CD4-positive, alpha-beta T cell treated with Interferon alpha-2 for 1 hour (primary cell): ENCODE data around the gene POU2F2.

Experiments used
- DNase-seq, 2 donors: peaks; one replicate each; pipeline ENCODE4 v3.0.0-alpha.2; 2020 to 2022

Gene POU2F2

DNA sequence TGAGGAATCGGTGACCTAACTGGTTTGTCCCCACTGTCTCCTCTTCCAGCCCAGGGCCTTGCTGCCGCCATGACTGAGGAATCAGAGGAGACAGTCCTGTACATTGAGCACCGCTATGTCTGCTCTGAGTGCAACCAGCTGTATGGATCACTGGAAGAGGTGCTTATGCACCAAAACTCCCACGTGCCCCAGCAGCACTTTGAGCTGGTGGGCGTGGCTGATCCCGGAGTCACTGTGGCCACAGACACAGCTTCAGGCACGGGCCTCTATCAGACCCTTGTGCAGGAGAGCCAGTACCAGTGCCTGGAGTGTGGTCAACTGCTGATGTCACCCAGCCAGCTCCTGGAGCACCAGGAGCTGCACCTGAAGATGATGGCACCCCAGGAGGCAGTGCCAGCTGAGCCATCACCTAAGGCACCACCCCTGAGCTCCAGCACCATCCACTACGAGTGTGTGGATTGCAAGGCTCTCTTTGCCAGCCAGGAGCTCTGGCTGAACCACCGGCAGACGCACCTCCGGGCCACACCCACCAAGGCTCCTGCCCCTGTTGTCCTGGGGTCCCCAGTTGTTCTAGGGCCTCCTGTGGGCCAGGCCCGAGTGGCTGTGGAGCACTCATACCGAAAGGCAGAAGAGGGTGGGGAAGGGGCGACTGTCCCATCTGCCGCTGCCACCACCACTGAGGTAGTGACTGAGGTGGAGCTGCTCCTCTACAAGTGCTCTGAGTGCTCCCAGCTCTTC lies 53.5 kb downstream of the POU2F2 start:
- no peak for DNase-seq

DNA sequence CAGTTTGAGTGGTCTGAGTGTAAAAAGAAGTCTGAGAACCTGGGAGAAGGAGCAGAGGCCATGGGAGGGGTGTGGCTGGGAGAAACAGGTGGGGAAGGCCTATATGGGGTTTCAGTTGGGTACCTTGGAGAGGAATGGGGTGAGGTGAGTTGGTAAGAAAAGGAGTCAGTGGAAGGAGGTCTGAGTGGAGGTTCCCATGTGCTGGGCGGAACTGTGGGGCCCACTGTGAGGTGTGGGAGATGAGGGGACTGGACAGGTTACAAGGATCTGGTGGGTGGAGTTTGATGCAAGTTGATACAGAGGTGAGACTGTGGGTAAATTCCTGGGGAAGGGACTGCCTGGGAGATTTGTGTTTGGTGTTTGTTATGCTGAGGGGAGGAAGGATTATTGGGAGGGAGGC lies 54.2 kb downstream of the POU2F2 start:
- DNase-seq, result no peak

- DNase-seq, result peak in 1 of 2 donors; percentile 35
Measured at GRCh38 chr19:42076380-42076944, 55.8 kb downstream of the POU2F2 start.

GRCh38 chr19:42075616-42076379 lies 56.4 kb downstream of the POU2F2 start, which contains the start of gene ZNF574:
TSS of gene ZNF574 (plus strand) at chr19:42076166. CDS start at chr19:42078607, 2,441 bp downstream.
- DNase-seq, result peak; percentile 99

GRCh38 chr19:42075364-42075615 lies 57.0 kb downstream of the POU2F2 start:
- no peak for DNase-seq

DNA sequence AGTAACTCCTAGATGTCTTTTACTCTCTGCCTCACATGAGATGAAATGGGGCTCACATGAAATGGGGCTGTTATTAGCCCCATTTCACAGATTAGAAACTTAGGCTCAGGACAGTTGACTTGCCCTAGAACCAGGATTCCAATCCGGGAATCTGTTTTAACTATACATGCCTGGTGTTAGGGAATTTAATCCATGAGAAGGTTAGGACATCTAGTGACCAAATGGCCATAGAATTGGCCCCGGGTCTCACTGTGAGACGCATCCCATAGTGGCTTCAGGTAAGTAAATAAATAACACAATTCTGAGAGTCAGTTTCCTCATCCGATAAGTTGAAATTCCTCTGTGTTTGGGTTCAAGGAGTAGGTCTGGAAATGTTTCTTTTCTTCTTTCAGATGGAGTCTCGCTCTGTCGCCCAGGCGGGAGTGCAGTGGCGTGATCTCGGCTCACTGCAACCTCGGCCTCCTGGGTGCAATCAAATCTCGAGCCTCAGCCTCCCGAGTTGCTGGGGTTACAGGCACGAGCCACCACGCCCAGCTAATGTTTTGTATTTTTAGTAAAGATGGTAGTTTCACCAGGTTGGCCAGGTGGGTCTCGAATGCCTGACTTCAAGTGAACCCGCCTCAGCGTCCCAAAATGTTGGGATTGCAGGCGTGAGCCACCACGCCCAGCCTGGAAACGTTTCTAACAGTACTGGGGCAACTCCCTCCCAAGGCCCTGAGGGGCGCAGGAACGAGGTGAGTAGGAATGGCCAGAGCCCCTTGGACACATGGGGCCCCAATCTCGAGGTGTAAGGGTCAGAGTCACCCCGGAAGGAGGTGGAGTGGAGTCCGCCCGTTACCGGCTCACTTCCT lies 57.5 kb downstream of the POU2F2 start:
- no peak for DNase-seq

DNA sequence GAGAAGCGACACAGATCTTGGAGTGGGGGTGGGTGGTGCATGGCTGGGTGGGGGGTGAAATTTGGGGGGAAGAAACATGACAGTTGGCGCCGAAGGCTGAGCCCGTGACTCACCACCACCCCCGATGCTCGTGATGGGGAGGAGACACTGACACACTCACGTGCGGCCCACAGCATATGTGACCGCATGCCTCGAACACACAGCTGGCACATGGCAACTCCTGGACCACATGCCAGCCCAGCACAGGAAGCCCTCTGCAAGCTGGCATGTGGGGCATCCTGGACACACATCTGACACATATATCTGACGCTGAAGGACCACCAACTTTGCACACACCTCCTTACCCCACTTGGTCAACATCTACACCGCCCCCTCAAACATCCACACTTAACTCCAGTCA lies 61.0 kb downstream of the POU2F2 start:
- no peak for DNase-seq

DNA sequence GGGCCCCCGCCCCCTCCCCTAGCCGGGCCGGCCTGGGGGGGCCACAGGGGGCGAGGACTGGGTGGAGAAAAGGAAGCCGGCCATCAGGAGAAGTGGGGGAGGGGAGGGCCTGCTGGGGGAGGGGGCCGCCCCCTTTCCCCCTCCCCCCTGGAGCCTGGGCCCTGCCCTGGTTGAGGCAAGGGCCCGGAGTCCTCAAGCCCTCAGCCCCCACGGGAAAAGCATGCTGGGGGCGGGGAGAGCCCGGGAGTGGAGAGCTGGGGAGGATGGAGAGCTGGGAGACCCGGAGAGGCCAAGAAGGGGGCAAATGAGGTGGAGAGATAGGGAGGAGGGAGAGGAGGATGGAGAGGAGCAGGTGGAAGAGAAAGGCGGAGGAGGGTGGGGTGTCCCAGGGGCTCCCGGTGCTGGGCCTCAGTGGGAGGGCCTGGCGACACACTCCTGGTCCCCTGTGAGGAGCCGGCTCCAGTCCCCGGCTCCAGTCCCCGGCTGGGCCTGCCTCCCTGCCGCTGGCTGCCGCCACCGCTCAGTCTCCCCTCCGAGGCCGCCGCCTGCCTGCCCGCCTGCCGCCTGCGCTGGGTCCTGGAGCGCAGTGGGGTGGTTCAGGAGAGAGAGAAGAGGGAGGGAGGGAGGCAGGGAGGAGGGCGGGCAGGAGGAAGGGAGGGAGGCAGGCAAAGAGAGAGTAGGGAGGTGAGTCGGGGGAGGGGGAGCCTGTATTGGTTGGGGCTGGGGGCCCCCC lies 62.5 kb downstream of the POU2F2 start, which contains the start of gene GRIK5:
Gene GRIK5 (minus strand): TSS at position 588 of the 733 bp plus-strand sequence. CDS start 4,436 bp downstream, outside the sequence.
- DNase-seq, result no peak

- DNase-seq, result no peak
Measured at GRCh38 chr19:42068756-42069571, 63.3 kb downstream of the POU2F2 start.

DNA sequence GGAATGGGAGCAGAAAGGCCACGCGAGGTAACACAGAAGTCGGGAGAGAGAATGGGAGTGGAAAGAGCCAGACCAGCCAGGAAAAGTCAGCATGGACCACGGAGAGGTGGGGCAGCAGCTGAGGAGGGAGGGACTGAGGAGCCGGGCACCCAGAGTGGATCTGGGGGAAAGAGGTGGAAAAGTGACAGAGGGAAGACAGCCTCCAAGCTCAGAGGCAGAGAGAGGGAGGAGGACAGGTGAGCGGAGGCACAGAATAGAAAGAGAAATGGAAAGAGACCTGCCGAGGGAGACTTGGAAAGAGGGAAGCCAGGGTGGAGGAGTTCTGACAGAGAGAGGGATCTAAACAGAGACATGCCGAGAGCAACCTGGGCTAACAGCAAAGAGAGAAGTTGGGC lies 63.9 kb downstream of the POU2F2 start:
- DNase-seq, result no peak

- no peak for DNase-seq
Measured at GRCh38 chr19:42067315-42067888, 64.8 kb downstream of the POU2F2 start.

- DNase-seq, result peak in 1 of 2 donors; percentile 9
Measured at GRCh38 chr19:42066075-42066754, 66.0 kb downstream of the POU2F2 start.

- no peak for DNase-seq
Measured at GRCh38 chr19:42065511-42065910, 66.7 kb downstream of the POU2F2 start.

DNA sequence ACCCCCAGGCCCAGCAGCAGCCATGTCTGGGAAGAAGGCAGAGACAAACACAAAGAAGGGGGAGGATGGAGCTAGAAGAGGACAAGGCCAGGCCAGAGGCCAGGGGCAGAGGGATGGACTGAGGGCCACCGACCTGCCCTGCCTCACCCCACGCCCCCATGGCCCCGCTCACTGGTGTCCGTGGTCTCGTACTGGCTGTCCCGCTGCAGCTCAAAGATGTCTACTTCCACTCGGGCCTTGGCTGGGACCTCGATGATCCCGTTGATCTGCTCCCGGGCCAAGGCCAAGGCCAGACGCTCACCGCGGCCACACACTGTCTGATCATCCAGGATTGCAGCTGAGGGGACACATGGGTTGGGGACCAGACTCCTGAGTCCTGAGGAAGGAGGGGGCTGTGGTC lies 67.2 kb downstream of the POU2F2 start:
- DNase-seq, result no peak

- DNase-seq, result no peak
Measured at GRCh38 chr19:42064432-42064831, 67.8 kb downstream of the POU2F2 start.

- no peak for DNase-seq
Measured at GRCh38 chr19:42062381-42062780, 69.9 kb downstream of the POU2F2 start.

GRCh38 chr19:42060117-42060516 lies 72.1 kb downstream of the POU2F2 start:
- DNase-seq, result no peak

- DNase-seq, result no peak
Measured at GRCh38 chr19:42059196-42059595, 73.0 kb downstream of the POU2F2 start.

DNA sequence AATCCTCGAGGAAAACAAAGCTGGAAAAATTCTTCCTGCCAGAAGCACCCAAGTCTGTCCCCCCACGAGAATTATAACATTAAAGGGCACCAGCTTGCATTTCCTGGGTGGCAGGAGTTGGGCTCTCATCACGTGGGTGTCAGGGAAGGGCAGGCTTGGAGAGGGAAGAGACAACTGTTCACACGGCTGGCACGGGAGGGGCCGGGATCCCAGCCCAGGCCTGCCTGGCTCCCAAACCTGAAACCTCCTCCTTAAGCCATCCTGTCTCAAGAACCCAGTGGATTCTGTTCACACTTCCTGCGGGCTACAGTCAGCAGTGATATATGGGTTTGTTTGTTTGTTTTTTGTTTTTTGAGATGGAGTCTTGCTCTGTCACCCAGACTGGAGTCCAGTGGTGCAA lies 74.4 kb downstream of the POU2F2 start:
- no peak for DNase-seq

- DNase-seq, result no peak
Measured at GRCh38 chr19:42054205-42054604, 78.0 kb downstream of the POU2F2 start.
